Astrocyte of the cerebellum (primary cell): Measurements from ENCODE around the gene FGR.

Experiments
- DNase-seq: peaks from one replicate; pipeline ENCODE4 v3.0.0-alpha.2; 2011; ENCODE audit warnings: low read depth
- H3K4me3 ChIP-seq: 2 replicates; pipeline ENCODE4 v1.5.1; 2011; ENCODE audit warnings: mild to moderate bottlenecking, low read depth, low read length, moderate library complexity
- CTCF ChIP-seq: IDR thresholded peaks from 2 replicates; pipeline ENCODE4 v1.5.1; 2012; ENCODE audit warnings: low read length, low read depth, moderate library complexity, mild to moderate bottlenecking; ENCODE audit errors: missing control alignments
- in situ Hi-C: cut with HindIII; loops from 2 replicates; pipeline ENCODE4 v1.10.0; 2017; ENCODE audit warnings: low sequenced_read_pairs

The FGR gene

GRCh38 chr1:27570784-27571183 lies 64.2 kb downstream of the FGR start:
- H3K4me3 ChIP-seq: no peak overlapping the region
- no peak for DNase-seq
- in situ Hi-C loops: no loop called here
- TF ChIP-seq CTCF: no peak

- H3K4me3 ChIP-seq: no peak overlapping the region
- TF ChIP-seq CTCF: no peak
- in situ Hi-C loops: no loop called here
- no peak for DNase-seq
These were observed 64.6 kb downstream of the FGR start for GRCh38 chr1:27570356-27570755.

- no peak overlapping the region for H3K4me3 ChIP-seq
- in situ Hi-C loops: no loop called here
- no peak for TF ChIP-seq CTCF
- DNase-seq: no peak
These were observed 65.3 kb downstream of the FGR start for GRCh38 chr1:27569506-27570291.

- TF ChIP-seq CTCF: no peak
- no peak for DNase-seq
- in situ Hi-C loops: no loop called here
- H3K4me3 ChIP-seq: no peak overlapping the region
These were observed 65.9 kb downstream of the FGR start for GRCh38 chr1:27569088-27569460.

GRCh38 chr1:27568300-27569087 lies 66.5 kb downstream of the FGR start:
- DNase-seq: peak; percentile 69
- no peak overlapping the region for H3K4me3 ChIP-seq
- TF ChIP-seq CTCF: peak; percentile 49
- in situ Hi-C loops: no loop called here

GRCh38 chr1:27567971-27568299 lies 67.0 kb downstream of the FGR start:
- in situ Hi-C loops: no loop called here
- no peak for TF ChIP-seq CTCF
- no peak for DNase-seq
- H3K4me3 ChIP-seq: no peak overlapping the region
